IMR-90 (cell line): Measurements from ENCODE around the gene FLOT2. TPM values are rescaled to one million over a fixed set of nuclear protein-coding genes. Genes with fewer than 3 reads are reported as not detected.

Experiments used
- ATAC-seq: fragments of 200-7000 bp; cut with Tn5 transposase; 2 replicates; pipeline ENCODE4 v1.9.1; 2020; ENCODE audit warnings: low read depth, mild to moderate bottlenecking, moderate library complexity
- BruUV-seq: library from RNA; stranded (reverse); fragments of 400-500 nt; replicated peaks from 2 replicates; lab custom pipeline; 2021; lab: Mats Ljungman, UMichigan
- CTCF ChIA-PET: fragments of 300-600 bp; formaldehyde crosslinking; extraction: SDS; loops from one replicate; lab custom pipeline; 2021; ENCODE audit warnings: antibody characterized with exemption; lab: Yijun Ruan, JAX
- POLR2A ChIA-PET: fragments of 300-600 bp; sonication (Branson Sonifier 250); formaldehyde crosslinking; loops from one replicate; lab custom pipeline; 2022; ENCODE audit warnings: antibody characterized with exemption; ENCODE audit not compliant: unreplicated experiment; lab: Charles Lee
- DNase-seq: peaks from one replicate; pipeline ENCODE4 v3.0.0; 2013
- H2AFZ ChIP-seq: replicated peaks from 2 replicates; pipeline ENCODE3; 2013; ENCODE audit warnings: low read length, mild to moderate bottlenecking; ENCODE audit not compliant: poor library complexity
- H2AK5ac ChIP-seq: 2 replicates; pipeline ENCODE4 v1.6.1; 2013; ENCODE audit warnings: low read depth, low read length, inconsistent platforms
- H2AK9ac ChIP-seq: replicated peaks from 2 replicates; pipeline ENCODE3; 2013; ENCODE audit warnings: mild to moderate bottlenecking, low read depth, low read length, moderate library complexity; ENCODE audit not compliant: poor library complexity
- H2BK120ac ChIP-seq: 2 replicates; pipeline ENCODE4 v1.6.1; 2013; ENCODE audit warnings: low read depth, low read length, inconsistent platforms
- H2BK15ac ChIP-seq: 3 replicates; pipeline ENCODE4 v1.6.1; 2013; ENCODE audit warnings: low read depth, low read length, inconsistent platforms
- H2BK20ac ChIP-seq: 2 replicates; pipeline ENCODE4 v1.6.1; 2013; ENCODE audit warnings: low read depth, mild to moderate bottlenecking, inconsistent platforms, low read length, moderate library complexity
- H2BK5ac ChIP-seq: 2 replicates; pipeline ENCODE4 v1.6.1; 2013; ENCODE audit warnings: mild to moderate bottlenecking, low read depth, low read length, inconsistent platforms; ENCODE audit not compliant: poor library complexity, severe bottlenecking
- H3K14ac ChIP-seq: replicated peaks from 2 replicates; pipeline ENCODE4 v1.6.1; 2013; ENCODE audit warnings: low read depth, low read length, inconsistent platforms
- H3K18ac ChIP-seq: 2 replicates; pipeline ENCODE4 v1.6.1; 2013; ENCODE audit warnings: low read depth, low read length, control low read depth
- H3K23ac ChIP-seq: 2 replicates; pipeline ENCODE4 v1.6.1; 2013; ENCODE audit warnings: low read depth, low read length, inconsistent platforms
- H3K27ac ChIP-seq: 2 replicates; pipeline ENCODE4 v1.5.1; 2013; ENCODE audit warnings: mild to moderate bottlenecking, control low read depth, low read length; ENCODE audit not compliant: insufficient read depth
- H3K27me3 ChIP-seq: 2 replicates; pipeline ENCODE4 v1.6.1; 2013; ENCODE audit warnings: low read length; ENCODE audit not compliant: control insufficient read depth, insufficient read depth
- H3K36me3 ChIP-seq: 2 replicates; pipeline ENCODE4 v1.6.1; 2013; ENCODE audit warnings: low read length, mixed read lengths; ENCODE audit not compliant: control insufficient read depth, insufficient read depth
- H3K4ac ChIP-seq: 2 replicates; pipeline ENCODE4 v1.6.1; 2013; ENCODE audit warnings: low read depth, low read length, inconsistent platforms
- H3K4me1 ChIP-seq: 2 replicates; pipeline ENCODE4 v1.6.1; 2013; ENCODE audit warnings: low read length, mixed read lengths; ENCODE audit not compliant: control insufficient read depth, insufficient read depth
- H3K4me2 ChIP-seq: 2 replicates; pipeline ENCODE4 v1.6.1; 2013; ENCODE audit warnings: low read depth, mild to moderate bottlenecking, control low read depth, low read length, moderate library complexity
- H3K4me3 ChIP-seq: 2 replicates; pipeline ENCODE4 v1.5.1; 2013; ENCODE audit warnings: low read depth, mild to moderate bottlenecking, control low read depth, low read length, moderate library complexity; ENCODE audit not compliant: insufficient read depth
- H3K56ac ChIP-seq: 2 replicates; pipeline ENCODE4 v1.6.1; 2013; ENCODE audit warnings: low read length, inconsistent platforms; ENCODE audit not compliant: insufficient read depth; ENCODE audit errors: extremely low read depth
- H3K79me1 ChIP-seq, 2 experiments: 2 replicates each; pipeline ENCODE4 v1.6.1; 2013; ENCODE audit warnings: low read length in 2 of 2, inconsistent platforms in 1 of 2, low read depth in 1 of 2
- H3K9ac ChIP-seq: 2 replicates; pipeline ENCODE4 v1.6.1; 2013; ENCODE audit warnings: low read depth, low read length, control low read depth
- H3K9me1 ChIP-seq: 2 replicates; pipeline ENCODE4 v1.6.1; 2013; ENCODE audit warnings: low read length, inconsistent platforms; ENCODE audit not compliant: insufficient read depth
- H3K9me3 ChIP-seq: 2 replicates; pipeline ENCODE4 v1.6.1; 2013; ENCODE audit warnings: low read length; ENCODE audit not compliant: control insufficient read depth, insufficient read depth
- H4K20me1 ChIP-seq: 2 replicates; pipeline ENCODE4 v1.6.1; 2013; ENCODE audit warnings: low read length, inconsistent platforms; ENCODE audit not compliant: insufficient read depth
- H4K5ac ChIP-seq: 2 replicates; pipeline ENCODE4 v1.6.1; 2013; ENCODE audit warnings: mild to moderate bottlenecking, low read depth, low read length, control low read depth
- H4K8ac ChIP-seq, 2 experiments: 2 replicates each; pipeline ENCODE4 v1.6.1; 2013; ENCODE audit warnings: low read depth in 2 of 2, low read length in 2 of 2, control low read depth in 1 of 2, inconsistent platforms in 1 of 2
- H4K91ac ChIP-seq: 2 replicates; pipeline ENCODE4 v1.6.1; 2013; ENCODE audit warnings: low read depth, low read length, inconsistent platforms; ENCODE audit not compliant: insufficient read depth
- FOS ChIP-seq: fragments of 150-350 bp; IDR thresholded peaks from 2 replicates; pipeline ENCODE4 v1.6.1; 2016; ENCODE audit warnings: low read depth, low read length
- MAZ ChIP-seq: IDR thresholded peaks from 2 replicates; pipeline ENCODE4 v1.6.1; 2012; ENCODE audit warnings: low read depth, mild to moderate bottlenecking, low read length, improper control_type of control experiment, moderate library complexity, borderline replicate concordance
- NFE2L2 ChIP-seq: fragments of 150-350 bp; IDR thresholded peaks from 2 replicates; pipeline ENCODE4 v1.6.1; 2016; ENCODE audit warnings: low read depth, mild to moderate bottlenecking, low read length
- POLR2A ChIP-seq: IDR thresholded peaks from 2 replicates; pipeline ENCODE4 v1.6.1; 2012; ENCODE audit warnings: mild to moderate bottlenecking, low read depth, low read length
- RCOR1 ChIP-seq: IDR thresholded peaks from 2 replicates; pipeline ENCODE4 v1.6.1; 2012; ENCODE audit warnings: mild to moderate bottlenecking, low read length, improper control_type of control experiment; ENCODE audit not compliant: insufficient replicate concordance
- RFX5 ChIP-seq: IDR thresholded peaks from 2 replicates; pipeline ENCODE4 v1.8.0; 2012; ENCODE audit warnings: low read depth, mild to moderate bottlenecking, low read length, moderate library complexity
- SMC3 ChIP-seq: fragments of 150-350 bp; IDR thresholded peaks from 2 replicates; pipeline ENCODE4 v1.6.1; 2016; ENCODE audit warnings: low read depth, mild to moderate bottlenecking, antibody characterized with exemption, low read length, moderate library complexity
- WGBS, 2 experiments: methylation state at CpG; one replicate each; pipeline versions ENCODE4 v1.1.5 to v1.1.7; 2013; ENCODE audit warnings: missing lambda C conversion rate in 2 of 2; ENCODE audit not compliant: insufficient read length in 1 of 2; ENCODE audit errors: extremely low coverage in 2 of 2; 5-methylcytosine and 5-hydroxymethylcytosine counted together
- dilution Hi-C: fragments of 300-500 bp; cut with HindIII; formaldehyde crosslinking; loops from one replicate; pipeline ENCODE4 v1.14.3; 2018; ENCODE audit warnings: low sequenced_read_pairs; ENCODE audit not compliant: unreplicated experiment
- in situ Hi-C: fragments of 300-500 bp; cut with MboI; formaldehyde crosslinking; loops from 3 replicates; pipeline ENCODE4 v1.14.3; 2019; ENCODE audit warnings: low sequenced_read_pairs, inconsistent platforms, mixed read lengths
- intact Hi-C: fragments of 100-400 bp; cut with micrococcal nuclease; formaldehyde crosslinking; loops from 2 replicates; pipeline ENCODE4 v1.10.0; 2022
- polyA plus RNA-seq, 3 experiments: library from polyadenylated mRNA; depleted of rRNA; stranded (reverse); fragments of >200 nt; gene quantifications; 2 replicates each; pipeline ENCODE4 v1.2.3, GENCODE V29; 2012; ENCODE audit warnings: low replicate concordance in 1 of 3
- total RNA-seq: library from RNA; depleted of rRNA; stranded (reverse); fragments of >200 nt; gene quantifications from 2 replicates; pipeline ENCODE4 v1.2.3, GENCODE V29; 2012
- TF ChIP-seq, protein P1 (sequence below): fragments of 150-350 bp; IDR thresholded peaks from 2 replicates; pipeline ENCODE4 v1.6.1; 2017; ENCODE audit warnings: mild to moderate bottlenecking, antibody characterized with exemption, low read length, low read depth
- TF ChIP-seq, protein P2 (sequence below): fragments of 150-350 bp; IDR thresholded peaks from 2 replicates; pipeline ENCODE4 v1.6.1; 2016; ENCODE audit warnings: low read depth, mild to moderate bottlenecking, low read length, moderate library complexity, borderline replicate concordance
- TF ChIP-seq, protein P3 (sequence below): conservative IDR thresholded peaks from 2 replicates; pipeline ENCODE4 v1.5.1; 2012; ENCODE audit warnings: mild to moderate bottlenecking, low read depth, low read length, improper control_type of control experiment

FLOT2 gene
- total and polyA plus RNA-seq, 2 of the 4 experiments (the other 2 are of a cell fraction) = 19.7 to 67.9 TPM

DNA sequence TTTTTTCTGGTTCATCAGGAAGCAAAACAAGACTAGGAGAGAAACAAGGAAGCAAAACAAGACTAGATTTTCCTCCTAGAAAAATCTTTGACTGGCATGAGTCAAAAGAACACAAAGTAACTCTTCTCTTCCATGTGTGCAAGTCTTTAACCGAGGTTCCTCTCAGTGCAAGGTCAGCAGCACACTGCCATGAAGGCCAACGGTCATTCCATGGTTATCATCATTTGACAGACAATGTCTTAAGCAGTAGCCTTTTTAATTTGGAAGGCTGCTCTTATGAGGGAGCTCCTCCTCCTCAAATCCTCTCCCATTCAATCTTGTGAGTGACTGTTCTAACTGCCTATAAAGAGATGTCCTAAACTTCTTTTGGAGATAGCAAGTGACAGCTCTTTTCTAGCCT, 20.8 kb upstream of the FLOT2 start:
- no peak overlapping the region for H3K23ac ChIP-seq
- H3K27me3 ChIP-seq = no peaks in the 10 kb centered on the region
- BruUV-seq = no TSS peak
- H3K4me2 ChIP-seq = no peak overlapping the region
- H2BK20ac ChIP-seq = no peak overlapping the region
- H4K5ac ChIP-seq = no peak overlapping the region
- H3K56ac ChIP-seq = no peak overlapping the region
- ATAC-seq = no peak
- no peak overlapping the region for H2AFZ ChIP-seq
- intact Hi-C loops (no loop called here), dilution Hi-C loops (no loop called here), in situ Hi-C loops (no loop called here)
- CTCF ChIA-PET = no interaction called here
- H4K91ac ChIP-seq = no peak overlapping the region
- POLR2A ChIA-PET = no interaction called here
- H3K9me1 ChIP-seq = no peaks in the 10 kb centered on the region
- no peak overlapping the region for H3K4me3 ChIP-seq
- WGBS, 2 experiments = 73% methylated on average over 2 of the region's 2 CpGs; no CpG with 5 or more reads in 1 of the 2 experiments
- no peak overlapping the region for H2BK15ac ChIP-seq
- H2BK120ac ChIP-seq = no peak overlapping the region
- peaks cover 52% of the 10 kb centered on the region for H3K36me3 ChIP-seq
- H4K20me1 ChIP-seq = peaks cover 24% of the 10 kb centered on the region; the same call in 1 of the 2 replicates
- H3K4ac ChIP-seq = no peak overlapping the region
- peaks cover 48 to 59% of the 10 kb centered on the region in 2 experiments for H3K79me1 ChIP-seq
- H3K4me1 ChIP-seq = no peaks in the 10 kb centered on the region
- H2BK5ac ChIP-seq = no peak overlapping the region
- H3K14ac ChIP-seq = no peak overlapping the region
- H2AK5ac ChIP-seq = no peak overlapping the region
- H2AK9ac ChIP-seq = no peak overlapping the region
- H3K9me3 ChIP-seq = no peaks in the 10 kb centered on the region
- no peak overlapping the region for H3K27ac ChIP-seq
- TF ChIP-seq RCOR1 (no peak), POLR2A (no peak), MAZ (no peak), SMC3 (no peak), FOS (no peak), RFX5 (no peak), NFE2L2 (no peak)
- TF ChIP-seq, protein P1, sequence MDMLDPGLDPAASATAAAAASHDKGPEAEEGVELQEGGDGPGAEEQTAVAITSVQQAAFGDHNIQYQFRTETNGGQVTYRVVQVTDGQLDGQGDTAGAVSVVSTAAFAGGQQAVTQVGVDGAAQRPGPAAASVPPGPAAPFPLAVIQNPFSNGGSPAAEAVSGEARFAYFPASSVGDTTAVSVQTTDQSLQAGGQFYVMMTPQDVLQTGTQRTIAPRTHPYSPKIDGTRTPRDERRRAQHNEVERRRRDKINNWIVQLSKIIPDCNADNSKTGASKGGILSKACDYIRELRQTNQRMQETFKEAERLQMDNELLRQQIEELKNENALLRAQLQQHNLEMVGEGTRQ = no peak
- TF ChIP-seq, protein P2, sequence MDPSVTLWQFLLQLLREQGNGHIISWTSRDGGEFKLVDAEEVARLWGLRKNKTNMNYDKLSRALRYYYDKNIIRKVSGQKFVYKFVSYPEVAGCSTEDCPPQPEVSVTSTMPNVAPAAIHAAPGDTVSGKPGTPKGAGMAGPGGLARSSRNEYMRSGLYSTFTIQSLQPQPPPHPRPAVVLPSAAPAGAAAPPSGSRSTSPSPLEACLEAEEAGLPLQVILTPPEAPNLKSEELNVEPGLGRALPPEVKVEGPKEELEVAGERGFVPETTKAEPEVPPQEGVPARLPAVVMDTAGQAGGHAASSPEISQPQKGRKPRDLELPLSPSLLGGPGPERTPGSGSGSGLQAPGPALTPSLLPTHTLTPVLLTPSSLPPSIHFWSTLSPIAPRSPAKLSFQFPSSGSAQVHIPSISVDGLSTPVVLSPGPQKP = no peak
- TF ChIP-seq, protein P3, sequence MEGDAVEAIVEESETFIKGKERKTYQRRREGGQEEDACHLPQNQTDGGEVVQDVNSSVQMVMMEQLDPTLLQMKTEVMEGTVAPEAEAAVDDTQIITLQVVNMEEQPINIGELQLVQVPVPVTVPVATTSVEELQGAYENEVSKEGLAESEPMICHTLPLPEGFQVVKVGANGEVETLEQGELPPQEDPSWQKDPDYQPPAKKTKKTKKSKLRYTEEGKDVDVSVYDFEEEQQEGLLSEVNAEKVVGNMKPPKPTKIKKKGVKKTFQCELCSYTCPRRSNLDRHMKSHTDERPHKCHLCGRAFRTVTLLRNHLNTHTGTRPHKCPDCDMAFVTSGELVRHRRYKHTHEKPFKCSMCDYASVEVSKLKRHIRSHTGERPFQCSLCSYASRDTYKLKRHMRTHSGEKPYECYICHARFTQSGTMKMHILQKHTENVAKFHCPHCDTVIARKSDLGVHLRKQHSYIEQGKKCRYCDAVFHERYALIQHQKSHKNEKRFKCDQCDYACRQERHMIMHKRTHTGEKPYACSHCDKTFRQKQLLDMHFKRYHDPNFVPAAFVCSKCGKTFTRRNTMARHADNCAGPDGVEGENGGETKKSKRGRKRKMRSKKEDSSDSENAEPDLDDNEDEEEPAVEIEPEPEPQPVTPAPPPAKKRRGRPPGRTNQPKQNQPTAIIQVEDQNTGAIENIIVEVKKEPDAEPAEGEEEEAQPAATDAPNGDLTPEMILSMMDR = no peak
- DNase-seq = no peak
- no peak overlapping the region for H3K18ac ChIP-seq
- H4K8ac ChIP-seq = no peak overlapping the region
- no peak overlapping the region for H3K9ac ChIP-seq
